ENCODE results near the gene SPOCK3. TPM values are rescaled to one million over a fixed set of nuclear protein-coding genes. Genes with fewer than 3 reads are reported as not detected.

The SPOCK3 gene
- polyA plus RNA-seq, 3 donors = 0.31 to 1.9 (median 1.2) TPM

DNA sequence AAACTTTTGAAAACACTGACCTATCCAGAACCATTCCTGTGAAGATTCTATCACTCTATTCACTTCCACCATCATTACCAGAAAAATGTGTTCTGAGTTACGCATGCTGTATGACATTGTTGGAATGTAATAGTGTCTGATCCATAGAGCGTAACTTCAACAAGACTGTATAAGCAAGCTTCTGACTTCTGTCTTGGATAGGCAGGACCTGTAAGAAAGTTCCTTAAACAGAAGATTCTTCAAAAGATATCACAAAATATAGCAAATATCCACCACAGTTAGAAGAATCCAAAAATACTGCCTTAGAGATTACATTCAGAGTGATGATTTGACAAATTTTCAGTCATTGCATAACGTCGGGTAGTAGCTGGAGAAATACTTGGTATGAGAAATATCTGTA lies 14.0 kb upstream of the SPOCK3 start:
- H3K4me3 ChIP-seq (replicated peaks in 1 of 3; ENCODE audit: low read depth in 2 of 3, low read length in 3 of 3) = no peak overlapping the region
- no peak overlapping the region for H3K4me2 ChIP-seq (replicated peaks; ENCODE audit: extremely low read depth, low read length, poor library complexity, severe bottlenecking)
- peaks cover 0 to 4% of the 10 kb centered on the region in 2 donors for H3K9me3 ChIP-seq (replicated peaks in 1 of 2; ENCODE audit: control insufficient read depth in 1 of 2, insufficient read depth in 1 of 2, low read length in 2 of 2)
- H3K79me2 ChIP-seq (ENCODE audit: insufficient read depth, low read length) = no peaks in the 10 kb centered on the region
- no peak overlapping the region for H3K27ac ChIP-seq (ENCODE audit: low read depth in 1 of 2, low read length in 2 of 2)
- peaks cover 0 to 4% (median 0%) of the 10 kb centered on the region in 3 donors for H3K27me3 Mint-ChIP-seq (ENCODE audit: low read depth in 3 of 3)
- H3K27ac Mint-ChIP-seq = no peak overlapping the region
- TF ChIP-seq, protein P1, sequence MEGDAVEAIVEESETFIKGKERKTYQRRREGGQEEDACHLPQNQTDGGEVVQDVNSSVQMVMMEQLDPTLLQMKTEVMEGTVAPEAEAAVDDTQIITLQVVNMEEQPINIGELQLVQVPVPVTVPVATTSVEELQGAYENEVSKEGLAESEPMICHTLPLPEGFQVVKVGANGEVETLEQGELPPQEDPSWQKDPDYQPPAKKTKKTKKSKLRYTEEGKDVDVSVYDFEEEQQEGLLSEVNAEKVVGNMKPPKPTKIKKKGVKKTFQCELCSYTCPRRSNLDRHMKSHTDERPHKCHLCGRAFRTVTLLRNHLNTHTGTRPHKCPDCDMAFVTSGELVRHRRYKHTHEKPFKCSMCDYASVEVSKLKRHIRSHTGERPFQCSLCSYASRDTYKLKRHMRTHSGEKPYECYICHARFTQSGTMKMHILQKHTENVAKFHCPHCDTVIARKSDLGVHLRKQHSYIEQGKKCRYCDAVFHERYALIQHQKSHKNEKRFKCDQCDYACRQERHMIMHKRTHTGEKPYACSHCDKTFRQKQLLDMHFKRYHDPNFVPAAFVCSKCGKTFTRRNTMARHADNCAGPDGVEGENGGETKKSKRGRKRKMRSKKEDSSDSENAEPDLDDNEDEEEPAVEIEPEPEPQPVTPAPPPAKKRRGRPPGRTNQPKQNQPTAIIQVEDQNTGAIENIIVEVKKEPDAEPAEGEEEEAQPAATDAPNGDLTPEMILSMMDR (IDR thresholded peaks at IDR 0.05) = no peak
- H3K4me1 ChIP-seq (ENCODE audit: control insufficient read depth in 1 of 2, insufficient read depth in 2 of 2, low read length in 2 of 2) = no peaks in the 10 kb centered on the region
- H3K9ac ChIP-seq (ENCODE audit: insufficient read depth, low read length, poor library complexity, severe bottlenecking) = no peak overlapping the region
- no peaks in the 10 kb centered on the region for H3K27me3 ChIP-seq (ENCODE audit: control insufficient read depth in 2 of 2, insufficient read depth in 2 of 2, low read length in 2 of 2)
- intact Hi-C loops (cut with micrococcal nuclease) = no loop called here
- no peaks in the 10 kb centered on the region for H4K20me1 ChIP-seq (ENCODE audit: insufficient read depth, low read length)
- no peak for DNase-seq
- no peak overlapping the region for H2AFZ ChIP-seq (ENCODE audit: insufficient read depth, low read depth, low read length, poor library complexity, severe bottlenecking)
- no peaks in the 10 kb centered on the region for H3K36me3 ChIP-seq (replicated peaks in 1 of 2; ENCODE audit: control insufficient read depth in 1 of 2, insufficient read depth in 2 of 2, low read length in 2 of 2)
- no CpG with 5 or more reads among the region's 4 CpGs for WGBS (ENCODE audit: insufficient coverage)
- no peak overlapping the region for H3K4me3 Mint-ChIP-seq
- peaks cover 5 to 14% (median 9%) of the 10 kb centered on the region in 7 donors for H3K9me3 Mint-ChIP-seq
- H3K36me3 Mint-ChIP-seq = no peaks in the 10 kb centered on the region
- H3K4me1 Mint-ChIP-seq = no peaks in the 10 kb centered on the region

DNA sequence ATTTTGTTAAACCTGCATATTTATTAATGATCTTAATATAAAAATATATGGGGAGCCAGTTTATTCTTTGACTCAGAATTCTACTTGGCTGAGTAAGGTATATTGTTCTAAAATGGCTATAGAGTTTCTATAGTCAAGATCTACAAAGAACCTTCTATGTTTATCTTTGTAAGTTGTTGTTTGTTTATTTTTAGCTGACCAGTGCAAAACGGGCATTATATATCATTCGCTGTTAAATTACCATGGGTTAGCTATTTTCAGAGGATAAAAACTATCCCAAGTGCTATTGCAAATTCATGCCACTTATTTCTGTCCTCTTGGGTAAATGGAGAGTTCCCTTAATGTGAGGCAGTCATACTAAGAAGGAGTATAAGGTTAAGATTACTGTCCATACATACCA lies 5.3 kb upstream of the SPOCK3 start:
- Histone ChIP-seq H3K27ac (ENCODE audit: low read depth in 1 of 2, low read length in 2 of 2) (no peak overlapping the region), H3K79me2 (ENCODE audit: insufficient read depth, low read length) (no peaks in the 10 kb centered on the region), H4K20me1 (ENCODE audit: insufficient read depth, low read length) (no peaks in the 10 kb centered on the region), H3K9me3 (replicated peaks in 1 of 2; ENCODE audit: control insufficient read depth in 1 of 2, insufficient read depth in 1 of 2, low read length in 2 of 2) (no peaks in the 10 kb centered on the region), H3K4me2 (replicated peaks; ENCODE audit: extremely low read depth, low read length, poor library complexity, severe bottlenecking) (no peak overlapping the region), H3K4me1 (ENCODE audit: control insufficient read depth in 1 of 2, insufficient read depth in 2 of 2, low read length in 2 of 2) (peaks cover 3% of the 10 kb centered on the region in 2 donors), H3K27me3 (ENCODE audit: control insufficient read depth in 2 of 2, insufficient read depth in 2 of 2, low read length in 2 of 2) (peaks cover 23 to 42% of the 10 kb centered on the region in 2 donors), H3K4me3 (replicated peaks in 1 of 3; ENCODE audit: low read depth in 2 of 3, low read length in 3 of 3) (no peak overlapping the region), H3K36me3 (replicated peaks in 1 of 2; ENCODE audit: control insufficient read depth in 1 of 2, insufficient read depth in 2 of 2, low read length in 2 of 2) (no peaks in the 10 kb centered on the region), H2AFZ (ENCODE audit: insufficient read depth, low read depth, low read length, poor library complexity, severe bottlenecking) (no peak overlapping the region), H3K9ac (ENCODE audit: insufficient read depth, low read length, poor library complexity, severe bottlenecking) (no peak overlapping the region)
- WGBS (ENCODE audit: insufficient coverage) = no CpG with 5 or more reads among the region's 2 CpGs
- TF ChIP-seq, protein P1 (IDR thresholded peaks at IDR 0.05) = no peak
- H3K27ac Mint-ChIP-seq = no peak overlapping the region
- peaks cover 16 to 21% (median 17%) of the 10 kb centered on the region in 3 donors for H3K27me3 Mint-ChIP-seq (ENCODE audit: low read depth in 3 of 3)
- H3K36me3 Mint-ChIP-seq = no peaks in the 10 kb centered on the region
- H3K4me3 Mint-ChIP-seq = no peak overlapping the region
- H3K9me3 Mint-ChIP-seq = peaks cover 1 to 6% (median 2%) of the 10 kb centered on the region in 7 donors
- DNase-seq = no peak
- peaks cover 5% of the 10 kb centered on the region for H3K4me1 Mint-ChIP-seq
- intact Hi-C loops (cut with micrococcal nuclease) = no loop called here

All from CD14-positive monocyte (primary cell).